ENCODE data around the gene LTB4R2.

GRCh38 chr14:24317141-24317928 lies 7.4 kb downstream of the LTB4R2 start:
- TF ChIP-seq POLR2A (IDR thresholded peaks at IDR 0.05) = no peak
- TF ChIP-seq, protein P1, sequence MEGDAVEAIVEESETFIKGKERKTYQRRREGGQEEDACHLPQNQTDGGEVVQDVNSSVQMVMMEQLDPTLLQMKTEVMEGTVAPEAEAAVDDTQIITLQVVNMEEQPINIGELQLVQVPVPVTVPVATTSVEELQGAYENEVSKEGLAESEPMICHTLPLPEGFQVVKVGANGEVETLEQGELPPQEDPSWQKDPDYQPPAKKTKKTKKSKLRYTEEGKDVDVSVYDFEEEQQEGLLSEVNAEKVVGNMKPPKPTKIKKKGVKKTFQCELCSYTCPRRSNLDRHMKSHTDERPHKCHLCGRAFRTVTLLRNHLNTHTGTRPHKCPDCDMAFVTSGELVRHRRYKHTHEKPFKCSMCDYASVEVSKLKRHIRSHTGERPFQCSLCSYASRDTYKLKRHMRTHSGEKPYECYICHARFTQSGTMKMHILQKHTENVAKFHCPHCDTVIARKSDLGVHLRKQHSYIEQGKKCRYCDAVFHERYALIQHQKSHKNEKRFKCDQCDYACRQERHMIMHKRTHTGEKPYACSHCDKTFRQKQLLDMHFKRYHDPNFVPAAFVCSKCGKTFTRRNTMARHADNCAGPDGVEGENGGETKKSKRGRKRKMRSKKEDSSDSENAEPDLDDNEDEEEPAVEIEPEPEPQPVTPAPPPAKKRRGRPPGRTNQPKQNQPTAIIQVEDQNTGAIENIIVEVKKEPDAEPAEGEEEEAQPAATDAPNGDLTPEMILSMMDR (IDR thresholded peaks at IDR 0.05) = no peak
